Measurements from ENCODE around the gene NRF1.

Gene NRF1

DNA sequence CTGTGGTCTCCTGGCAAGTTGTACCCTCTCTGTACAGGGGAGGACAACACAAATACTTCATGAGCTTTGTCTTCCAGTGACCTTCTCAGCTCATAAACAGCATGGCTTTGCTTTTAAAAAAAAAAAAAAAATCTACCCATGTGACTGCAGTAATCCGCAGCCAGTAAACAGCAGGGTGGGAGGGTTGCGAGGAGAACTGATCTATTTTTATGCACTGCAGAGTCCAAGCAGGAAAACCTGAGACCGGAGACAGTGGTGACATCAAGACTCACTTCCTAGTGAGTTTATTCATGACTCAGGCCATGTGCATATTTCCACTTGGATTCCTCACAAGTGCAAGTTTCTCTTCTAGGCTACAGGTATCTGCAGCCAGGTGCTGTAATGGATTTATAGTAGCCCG, 127.9 kb downstream of the NRF1 start:
- peak; percentile 11 for DNase-seq (ENCODE audit: low read depth, low spot score)

DNA sequence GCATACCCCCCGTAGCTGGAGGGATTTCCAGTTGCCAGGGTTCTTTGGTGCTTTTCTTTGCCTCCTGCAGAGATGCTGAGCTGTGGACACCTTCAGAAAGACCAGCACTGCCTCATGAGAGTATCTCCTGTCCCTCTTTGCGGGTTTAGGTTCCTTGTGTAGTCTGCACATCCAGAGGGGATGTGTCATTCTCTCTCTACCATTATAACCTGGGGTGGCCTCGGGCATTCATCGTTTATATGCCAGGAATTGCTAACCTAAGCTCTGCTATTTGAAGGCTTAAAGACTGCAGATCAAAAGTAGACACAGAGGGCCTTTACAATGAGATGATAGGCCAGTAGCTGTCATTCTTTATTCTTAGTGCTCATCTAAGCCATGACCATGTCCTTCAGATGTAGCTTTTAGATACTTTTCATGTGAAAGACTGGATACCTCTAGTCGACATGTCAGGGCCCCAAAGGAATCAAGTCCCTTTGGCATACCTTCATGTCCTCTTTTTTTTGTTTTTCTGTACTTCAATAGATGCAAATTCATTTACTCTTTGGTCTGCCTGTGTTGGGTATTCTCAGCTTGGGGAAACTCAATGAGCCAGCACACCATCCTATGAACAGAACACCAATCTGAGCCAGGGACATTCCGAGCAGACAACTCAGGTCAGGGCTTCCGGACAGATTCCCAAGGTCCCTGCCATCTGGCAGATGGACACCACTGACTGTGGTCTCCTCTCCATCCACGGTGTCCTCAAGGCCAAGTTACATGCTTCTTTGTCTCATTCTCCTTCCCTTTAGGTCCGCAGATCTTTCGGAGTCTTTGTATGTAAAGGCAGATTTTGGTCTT, 129.3 kb downstream of the NRF1 start:
- DNase-seq (ENCODE audit: low read depth, low spot score): no peak

DNA sequence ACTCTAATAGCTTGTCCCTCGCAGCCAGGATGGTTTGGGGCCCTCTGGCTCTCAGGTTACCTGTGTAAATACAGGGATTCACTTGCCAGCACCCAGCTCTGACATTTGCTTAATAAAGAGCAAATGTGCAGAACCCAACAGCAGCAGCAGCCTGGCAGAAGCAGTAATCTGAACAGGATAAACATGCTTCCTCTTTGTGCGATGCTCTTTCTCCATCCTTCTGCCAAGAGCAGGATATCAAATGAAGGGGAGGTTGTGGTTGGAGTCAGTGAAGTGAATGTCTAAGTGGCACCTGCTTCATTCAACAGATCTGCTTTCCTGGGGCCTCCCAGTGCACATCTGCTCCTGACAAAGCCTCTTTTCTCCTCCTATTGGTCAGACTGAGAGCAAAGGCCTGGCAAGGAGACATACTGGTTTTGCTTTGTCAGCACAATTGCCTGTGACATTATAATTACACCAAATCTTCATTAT, 130.3 kb downstream of the NRF1 start:
- DNase-seq (ENCODE audit: low read depth, low spot score): peak; percentile 11

DNA sequence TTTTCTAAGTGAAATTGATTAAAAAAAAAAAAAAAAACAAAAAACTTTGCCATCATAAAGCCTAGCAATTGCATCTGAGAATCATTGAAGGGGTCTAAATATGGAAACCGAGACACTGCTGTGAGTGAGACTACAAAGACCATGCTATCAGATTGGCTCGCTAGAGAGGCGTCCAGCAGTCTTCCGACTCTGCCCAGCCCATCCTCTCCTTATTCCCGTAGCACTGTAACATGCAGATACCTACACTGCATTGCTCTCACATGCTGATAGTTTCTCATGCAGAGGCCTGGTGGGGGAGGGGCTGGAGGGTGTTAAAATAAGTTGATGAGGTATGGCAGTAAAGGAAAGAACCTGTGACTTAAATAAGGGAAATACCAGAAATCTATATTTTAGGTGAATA, 130.7 kb downstream of the NRF1 start:
- no peak for DNase-seq (ENCODE audit: low read depth, low spot score)

DNA sequence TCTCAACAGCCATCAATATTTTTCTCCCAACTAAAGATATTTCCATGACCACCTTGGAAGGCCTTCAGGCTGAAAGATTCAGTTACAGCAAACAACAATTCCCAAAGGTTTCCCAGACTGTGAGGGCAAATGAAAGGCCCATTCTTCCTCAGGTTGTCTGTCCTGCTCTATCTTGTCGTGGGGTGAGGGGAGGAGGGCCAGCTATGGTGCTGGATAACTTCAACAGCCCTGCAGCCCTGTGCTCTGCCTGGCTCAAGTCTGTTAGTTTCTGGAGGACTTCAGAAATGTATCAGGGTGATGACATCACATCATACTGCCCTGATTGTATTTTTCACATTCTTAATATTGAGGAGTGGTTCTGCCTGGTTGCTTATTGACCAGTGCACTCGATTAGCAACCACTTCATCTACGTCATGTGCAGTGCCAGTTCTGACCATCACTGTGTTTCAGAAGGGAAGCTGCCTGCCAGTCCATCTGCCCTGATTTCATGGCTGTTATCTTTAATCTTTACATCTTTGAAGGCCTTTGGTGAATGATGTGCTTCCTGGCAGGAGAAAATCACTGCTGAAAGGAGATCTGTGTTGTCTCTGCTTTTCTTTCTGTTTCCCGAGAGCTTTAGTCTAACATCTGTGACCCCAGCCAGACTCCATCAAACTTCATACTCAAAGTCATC, 135.5 kb downstream of the NRF1 start:
- DNase-seq (ENCODE audit: low read depth, low spot score): no peak

DNA sequence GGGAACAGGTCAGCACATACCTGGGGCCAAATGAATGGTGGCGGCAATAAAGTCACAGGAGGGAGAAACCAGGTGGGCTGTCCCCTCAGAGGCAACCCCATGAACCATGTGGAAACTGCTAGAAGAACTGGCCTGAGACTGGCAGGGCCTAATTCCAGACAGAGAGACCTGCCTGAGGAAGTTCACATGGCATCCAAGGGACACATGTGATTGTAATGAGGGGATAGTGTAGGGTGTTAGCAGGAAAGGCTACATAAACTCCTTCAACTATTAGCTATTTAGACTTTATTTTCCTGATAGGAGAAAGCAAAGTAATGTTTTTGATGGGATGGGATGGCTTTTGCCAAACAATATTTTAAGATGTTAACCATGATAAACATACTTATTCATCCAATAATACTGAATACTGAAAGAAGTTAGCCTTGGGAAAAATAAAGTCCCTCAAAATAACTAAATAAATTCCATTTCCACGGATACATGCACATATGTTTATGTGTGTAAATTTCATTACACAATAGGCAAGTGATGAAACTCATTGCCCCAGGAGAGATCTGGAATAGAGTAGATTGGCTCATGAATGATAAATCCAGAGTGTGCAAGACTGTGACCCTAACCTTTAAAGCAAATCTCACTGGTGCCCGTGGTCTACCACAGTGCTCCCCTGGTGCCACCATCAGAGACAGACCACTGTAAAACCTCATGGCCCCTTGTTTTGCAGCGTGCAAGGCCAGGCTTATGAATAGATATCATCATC, 137.0 kb downstream of the NRF1 start:
- no peak for DNase-seq (ENCODE audit: low read depth, low spot score)

DNA sequence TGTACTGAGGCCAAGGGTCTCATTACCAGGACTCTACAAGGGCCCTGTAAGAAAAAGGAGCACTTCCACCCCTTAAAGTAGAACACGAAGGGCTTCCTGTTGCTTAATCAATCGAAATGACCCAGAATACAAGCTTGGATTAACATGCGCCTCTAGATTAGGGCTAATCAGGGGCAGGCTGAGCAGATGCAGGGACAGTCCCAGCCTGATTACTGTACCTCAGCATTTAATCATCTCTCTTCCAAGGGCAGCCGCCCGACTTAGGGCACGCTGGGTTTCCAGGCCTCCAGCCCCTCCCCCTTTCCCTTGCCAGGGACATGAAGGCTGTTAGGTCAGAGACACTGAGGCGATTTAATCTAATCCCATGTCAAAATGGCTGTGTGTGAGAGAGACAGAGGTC, 138.6 kb downstream of the NRF1 start:
- DNase-seq (ENCODE audit: low read depth, low spot score): no peak

DNA sequence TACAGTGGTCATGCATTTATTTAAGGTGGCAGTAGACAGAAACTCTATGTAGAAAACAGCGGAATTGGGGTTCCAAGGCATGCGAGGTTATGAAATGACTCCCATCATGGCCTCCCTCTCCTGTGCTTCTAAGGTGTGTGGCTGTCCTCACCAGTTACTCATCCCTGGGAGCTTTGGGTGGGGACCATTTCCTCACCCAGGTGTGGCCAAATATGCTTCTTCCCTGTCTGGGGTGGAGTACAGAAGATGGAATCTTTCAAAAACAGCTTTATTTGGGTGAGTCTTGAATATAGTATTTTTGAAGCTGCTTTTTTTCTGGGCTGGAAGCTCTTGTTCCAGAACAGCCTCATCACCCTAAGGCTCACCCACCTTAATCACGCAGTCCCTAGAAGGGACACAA, 139.0 kb downstream of the NRF1 start:
- DNase-seq (ENCODE audit: low read depth, low spot score): no peak

DNA sequence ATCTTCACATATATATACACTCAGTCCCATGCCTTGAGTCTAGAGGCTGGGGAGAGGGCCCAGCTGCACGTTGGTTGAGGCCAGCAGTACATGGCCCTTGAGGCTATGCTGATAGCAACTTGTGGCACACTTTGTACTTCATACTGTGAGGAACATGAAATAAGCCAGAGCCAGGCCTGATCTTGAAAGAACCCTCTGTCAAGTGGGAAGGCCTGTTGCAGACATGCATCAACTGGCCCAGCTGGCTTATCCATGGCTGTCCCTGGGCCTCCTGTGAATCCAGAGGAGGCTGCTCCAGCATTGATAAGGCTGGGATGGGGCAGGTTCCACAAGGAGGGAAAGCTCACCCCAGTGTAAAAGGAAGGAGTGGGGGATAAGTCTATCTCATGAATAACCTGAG, 140.4 kb downstream of the NRF1 start:
- DNase-seq (ENCODE audit: low read depth, low spot score): no peak

DNA sequence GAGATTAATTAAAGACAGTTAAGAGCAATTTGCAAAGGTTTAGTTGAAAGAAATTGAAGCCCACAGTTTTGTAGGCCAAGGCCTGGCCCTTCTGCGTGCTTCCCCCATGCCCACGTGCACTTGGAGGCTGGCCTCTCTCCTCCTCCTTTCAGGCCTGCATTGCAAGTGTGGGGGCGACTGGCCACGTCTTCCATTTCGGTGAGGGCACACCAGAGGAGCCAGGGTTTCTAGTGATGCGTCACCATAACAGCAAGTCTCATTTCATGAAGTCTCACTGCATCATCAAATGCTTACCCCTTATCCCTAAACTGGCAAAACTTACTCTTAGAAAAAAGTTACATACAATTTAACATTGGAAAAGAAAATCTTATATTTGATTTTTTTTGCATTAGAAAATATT, 141.2 kb downstream of the NRF1 start:
- DNase-seq (ENCODE audit: low read depth, low spot score): no peak

DNA sequence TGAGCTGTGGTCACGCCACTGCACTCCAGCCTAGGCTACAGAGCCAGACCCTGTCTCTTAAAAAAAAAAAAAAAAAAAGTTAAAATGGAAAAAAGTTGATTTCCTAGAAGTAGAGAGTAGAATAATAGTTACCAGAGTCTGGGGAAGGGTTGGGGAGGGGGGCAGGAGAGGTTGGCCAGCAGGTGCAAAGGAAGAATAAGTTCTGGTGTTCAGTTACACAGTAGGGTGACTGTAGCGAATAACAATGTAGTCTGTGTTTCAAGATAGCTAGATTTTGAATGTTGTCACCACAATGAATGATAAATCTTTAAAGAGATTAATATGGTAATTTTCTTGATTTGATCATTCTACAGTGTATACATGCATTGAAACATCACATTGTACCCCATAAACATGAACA, 142.9 kb downstream of the NRF1 start:
- no peak for DNase-seq (ENCODE audit: low read depth, low spot score)

DNA sequence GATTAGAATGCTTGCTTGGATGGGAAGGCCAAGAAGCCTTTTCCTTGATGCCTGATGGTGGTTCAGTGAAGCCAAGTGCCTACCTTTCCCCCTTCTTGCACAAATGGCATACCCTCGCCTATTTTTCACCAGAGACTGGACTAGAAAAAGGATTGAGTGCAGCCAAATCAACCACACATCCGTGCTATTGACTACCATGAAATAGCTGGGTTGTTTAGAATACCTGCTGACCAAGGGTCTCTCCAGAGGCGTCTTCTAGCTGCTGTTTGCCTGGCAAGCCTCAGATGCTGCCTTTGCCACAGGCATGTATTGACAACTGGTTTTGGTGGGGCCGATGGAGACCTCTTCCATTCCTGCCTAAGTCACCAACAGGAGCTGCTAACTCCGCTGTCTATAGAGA, 146.5 kb downstream of the NRF1 start:
- DNase-seq (ENCODE audit: low read depth, low spot score): no peak

DNA sequence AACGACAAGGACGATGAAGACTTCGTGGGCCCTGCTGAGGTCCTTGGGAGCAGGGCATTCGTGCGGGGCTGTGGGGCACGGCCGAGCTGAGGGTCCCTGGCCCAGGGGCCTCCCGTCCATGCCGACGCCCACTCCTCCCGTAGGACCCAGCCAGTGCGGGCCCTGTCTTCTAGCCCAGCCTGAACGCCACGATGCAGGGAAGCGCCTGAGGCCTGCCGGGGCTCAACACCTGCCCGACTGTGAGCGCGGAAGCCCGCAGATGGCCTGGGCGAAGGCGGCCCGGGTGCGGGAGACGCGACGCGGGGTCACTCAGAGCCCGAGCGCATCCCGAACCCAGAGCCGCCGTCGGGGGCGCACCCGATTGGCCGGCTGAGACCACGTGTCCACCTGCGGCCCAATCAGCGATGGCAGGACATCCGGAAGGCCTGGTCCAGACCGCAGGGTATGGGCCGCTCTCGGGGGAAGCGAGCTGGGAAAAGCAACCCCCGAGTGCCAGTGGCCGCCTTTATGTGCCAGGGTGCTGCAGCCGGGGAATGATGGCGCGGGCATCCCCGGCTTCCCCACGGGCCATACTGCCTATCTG, 151.0 kb downstream of the NRF1 start:
- no peak for DNase-seq (ENCODE audit: low read depth, low spot score)

DNA sequence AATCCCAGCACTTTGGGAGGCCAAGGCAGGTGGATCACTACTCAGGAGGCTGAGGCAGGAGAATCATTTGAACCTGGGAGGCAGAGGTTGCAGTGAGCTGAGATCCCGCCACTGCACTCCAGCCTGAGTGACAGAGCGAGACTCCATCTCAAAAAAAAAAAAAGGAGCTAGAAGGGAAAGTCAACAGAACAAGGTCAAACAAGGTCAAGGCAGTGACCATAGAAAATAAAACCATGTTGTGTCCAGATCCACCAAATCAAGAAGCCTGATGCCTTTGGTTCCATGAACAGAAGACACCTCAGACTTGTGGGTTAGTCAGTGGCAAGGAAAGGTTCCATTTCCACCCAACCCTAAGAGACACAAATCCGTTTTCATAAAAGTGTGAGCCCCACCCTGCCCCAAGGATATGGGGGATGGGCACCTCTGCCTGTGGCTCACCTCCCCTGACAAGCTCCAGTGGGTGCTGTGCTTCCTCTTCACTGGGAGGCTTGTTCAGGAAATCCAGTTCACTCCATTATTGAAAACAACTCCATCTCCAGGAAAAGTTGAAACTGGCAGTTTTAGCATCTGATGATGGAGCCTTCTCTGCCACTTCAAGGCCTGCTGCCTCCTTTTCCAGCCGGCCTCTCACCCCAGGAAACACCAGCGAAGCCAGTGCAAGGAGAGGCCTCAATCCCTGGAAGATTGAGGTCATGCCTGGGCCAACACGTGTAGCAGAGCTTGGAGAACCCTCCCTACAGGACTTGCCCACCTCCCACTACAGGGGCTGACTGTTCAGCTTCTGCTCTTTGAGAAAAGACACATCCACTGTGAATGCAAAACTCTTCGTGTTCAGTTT, 152.9 kb downstream of the NRF1 start:
- no peak for DNase-seq (ENCODE audit: low read depth, low spot score)

DNA sequence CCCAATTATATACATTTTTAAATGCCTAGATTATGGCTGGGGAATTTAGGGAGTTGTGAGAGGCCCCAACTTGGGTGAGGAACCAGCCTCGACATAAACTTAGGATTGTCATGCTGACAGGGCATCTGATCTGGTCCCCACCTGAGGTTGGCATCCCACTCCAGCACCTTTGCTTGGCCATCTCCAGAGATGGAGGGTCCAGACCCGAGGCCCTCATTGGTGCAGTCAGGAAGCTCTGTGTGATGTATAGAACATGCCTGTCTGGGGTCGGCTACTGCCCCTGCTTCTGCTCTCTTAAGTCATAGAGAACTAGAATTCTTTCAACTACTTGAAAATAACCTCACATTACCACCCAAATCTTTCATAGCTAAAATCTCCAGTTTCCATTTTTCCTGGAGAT, 153.8 kb downstream of the NRF1 start:
- DNase-seq (ENCODE audit: low read depth, low spot score): no peak

DNA sequence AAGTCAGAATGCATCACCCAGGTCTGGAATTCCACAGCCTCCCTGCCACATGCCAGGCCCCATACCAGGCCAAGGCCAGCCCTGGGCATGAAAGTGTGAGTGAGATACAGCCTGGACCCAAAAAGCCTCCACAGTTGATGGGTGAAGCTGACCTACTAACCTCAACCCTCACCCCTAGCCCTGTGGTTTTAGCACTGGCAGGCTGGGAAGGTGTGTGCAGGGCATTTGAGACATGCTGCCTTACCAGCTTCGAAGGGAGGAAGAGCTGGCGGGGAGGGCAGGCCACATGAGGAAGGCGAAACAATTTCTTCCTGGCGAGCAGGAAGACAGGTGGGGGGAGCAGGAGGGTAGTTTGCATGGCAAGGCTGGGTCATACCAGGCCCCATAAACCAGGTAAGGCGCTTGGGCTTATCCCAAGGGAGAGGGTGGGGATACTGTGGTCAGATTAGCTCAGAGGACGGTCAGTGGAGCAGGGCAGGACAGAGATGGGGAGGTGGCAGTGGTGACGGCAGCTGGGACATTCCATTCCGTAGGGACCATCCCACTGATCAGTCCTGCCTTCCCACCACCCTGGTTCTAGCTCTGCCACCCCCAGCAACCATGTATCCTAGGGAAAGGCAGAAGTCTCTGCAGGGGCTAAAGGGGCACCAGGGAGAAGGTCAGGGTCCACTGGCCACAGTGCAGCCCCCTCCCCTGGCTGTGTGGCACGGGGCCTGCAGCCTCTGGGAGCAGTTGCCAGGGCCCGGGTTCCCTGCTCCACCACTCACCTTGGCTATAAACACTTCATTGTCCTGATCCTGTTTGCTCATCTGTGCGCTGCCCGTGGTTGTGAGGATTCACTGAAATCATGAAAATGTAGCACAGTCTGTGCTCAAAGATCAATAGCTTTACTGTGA, 155.8 kb downstream of the NRF1 start:
- DNase-seq (ENCODE audit: low read depth, low spot score): no peak

DNA sequence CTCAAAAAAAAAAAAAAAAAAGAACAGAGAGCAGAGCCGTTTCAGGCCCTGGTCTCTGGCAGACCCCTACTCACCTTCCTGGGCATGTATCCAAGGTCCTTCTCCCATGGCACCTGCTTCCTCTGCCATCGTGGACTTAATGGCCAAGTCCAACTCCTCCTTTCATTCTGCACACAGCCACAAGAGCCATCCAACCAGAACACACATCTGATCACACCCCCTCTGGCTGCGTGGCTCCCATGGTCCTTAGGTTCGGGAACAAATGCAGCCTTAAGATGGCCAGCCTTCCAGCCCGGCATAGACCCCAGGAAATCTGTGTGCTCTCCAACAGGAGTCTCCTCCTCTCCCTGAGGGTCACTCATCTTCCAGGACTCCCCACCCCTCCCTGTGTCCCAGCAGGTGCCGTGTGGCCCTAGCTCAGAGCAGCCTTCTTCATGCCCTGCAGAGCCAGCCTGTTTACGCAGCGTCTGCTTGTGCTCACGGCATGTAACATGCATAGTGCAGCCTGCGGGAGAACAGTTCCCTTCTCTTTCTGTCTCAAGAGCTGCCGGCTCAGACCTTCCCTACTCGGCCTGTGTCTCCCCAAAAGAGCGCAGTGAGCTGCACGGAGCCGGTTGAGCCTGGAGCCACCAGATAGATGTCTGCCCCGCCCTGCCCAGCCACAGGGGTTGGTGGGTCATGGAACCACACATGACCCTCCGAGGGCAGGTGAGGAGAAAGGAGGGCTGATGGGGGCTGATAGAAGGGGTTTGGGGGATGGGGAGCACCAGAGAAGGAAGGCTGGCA, 157.3 kb downstream of the NRF1 start:
- no peak for DNase-seq (ENCODE audit: low read depth, low spot score)

DNA sequence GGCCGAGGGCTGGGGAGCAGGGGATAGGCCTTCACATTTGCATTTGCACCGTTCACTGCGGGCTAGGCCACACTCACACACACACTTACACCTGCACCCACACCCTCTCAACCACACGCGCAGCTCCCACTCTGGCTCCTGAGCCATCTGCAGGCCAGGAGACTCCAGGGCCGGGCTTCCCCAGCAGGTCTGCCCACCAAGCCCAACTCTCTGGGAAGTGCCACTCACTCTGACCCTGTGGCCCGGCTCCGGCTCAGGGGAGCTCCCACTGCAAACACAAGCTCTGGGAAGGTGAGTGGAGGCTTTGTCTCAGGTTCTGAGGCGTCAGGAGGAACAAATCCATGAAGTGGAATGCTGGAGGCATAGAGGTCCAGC, 157.9 kb downstream of the NRF1 start:
- DNase-seq (ENCODE audit: low read depth, low spot score): no peak
